Large intestine (tissue), 3 donors: ENCODE measurements around the gene OR3A2. TPM values are rescaled to one million over a fixed set of nuclear protein-coding genes. Genes with fewer than 3 reads are reported as not detected.
"Not testable (repeated sequence)": the region's sequence is repeated elsewhere in the genome, so short reads cannot be mapped to it uniquely, and the experiment has no call there.

Experiments used
- DNase-seq, 2 donors: peaks; one replicate each; pipeline versions ENCODE4 v3.0.0 to v3.0.0-alpha.2; 2013
- H3K27ac ChIP-seq: one replicate; pipeline ENCODE4 v1.5.1; 2013; ENCODE audit warnings: low read length
- H3K27me3 ChIP-seq: 2 replicates; pipeline ENCODE4 v1.6.1; 2013; ENCODE audit warnings: low read length; ENCODE audit not compliant: control insufficient read depth, insufficient read depth
- H3K36me3 ChIP-seq: 2 replicates; pipeline ENCODE4 v1.6.1; 2013; ENCODE audit warnings: low read length; ENCODE audit not compliant: control insufficient read depth, insufficient read depth
- H3K4me1 ChIP-seq: one replicate; pipeline ENCODE4 v1.6.1; 2013; ENCODE audit warnings: low read length; ENCODE audit not compliant: control insufficient read depth, insufficient read depth
- H3K4me3 ChIP-seq: one replicate; pipeline ENCODE4 v1.5.1; 2013; ENCODE audit warnings: low read length
- H3K9me3 ChIP-seq: one replicate; pipeline ENCODE4 v1.6.1; 2013; ENCODE audit warnings: mild to moderate bottlenecking, low read depth, low read length, moderate library complexity; ENCODE audit not compliant: control insufficient read depth
- WGBS: methylation state at CpG from one replicate; pipeline ENCODE4 v1.1.5; 2013; ENCODE audit warnings: low lambda C conversion rate; ENCODE audit not compliant: insufficient coverage; 5-methylcytosine and 5-hydroxymethylcytosine counted together
- polyA plus RNA-seq: library from polyadenylated mRNA; unstranded; fragments of 120-200 nt; gene quantifications from one replicate; pipeline ENCODE4 v1.2.1, GENCODE V29; 2013

OR3A2 gene
- polyA plus RNA-seq, 1 donor, result 0.06 TPM

DNA sequence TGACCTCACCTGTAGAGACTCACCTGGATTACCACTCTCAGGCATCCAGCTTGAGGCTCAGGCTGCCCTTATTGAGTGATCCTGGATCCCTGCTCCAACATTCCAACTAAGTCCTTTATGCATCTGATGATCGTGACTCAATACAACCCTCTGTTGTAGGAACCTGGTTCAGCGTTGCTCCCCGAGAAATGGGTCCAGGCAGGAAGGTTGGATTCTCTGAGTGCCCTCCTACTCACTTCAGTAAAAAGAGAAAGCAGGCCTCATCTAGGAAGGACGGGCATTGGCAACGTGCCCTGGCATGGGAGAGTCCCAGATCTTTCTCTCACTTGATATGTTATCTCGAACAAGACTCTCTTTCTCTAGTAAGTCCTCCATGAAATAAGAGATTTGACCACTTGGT, 87.8 kb downstream of the OR3A2 start, which contains the start of gene OR3A1:
Gene OR3A1 (minus strand): TSS at position 101 of the 400 bp plus-strand sequence. CDS start 5,778 bp downstream, outside the sequence.
- WGBS, result 90% methylated on average over 2 of the region's 6 CpGs
- no peaks in the 10 kb centered on the region for H3K27me3 ChIP-seq
- H3K4me1 ChIP-seq, result no peaks in the 10 kb centered on the region
- no peak for DNase-seq
- H3K36me3 ChIP-seq, result no peaks in the 10 kb centered on the region
- H3K4me3 ChIP-seq, result no peak within 1 kb of the TSS
- no peaks in the 10 kb centered on the region for H3K9me3 ChIP-seq
- H3K27ac ChIP-seq, result no peak within 1 kb of the TSS

DNA sequence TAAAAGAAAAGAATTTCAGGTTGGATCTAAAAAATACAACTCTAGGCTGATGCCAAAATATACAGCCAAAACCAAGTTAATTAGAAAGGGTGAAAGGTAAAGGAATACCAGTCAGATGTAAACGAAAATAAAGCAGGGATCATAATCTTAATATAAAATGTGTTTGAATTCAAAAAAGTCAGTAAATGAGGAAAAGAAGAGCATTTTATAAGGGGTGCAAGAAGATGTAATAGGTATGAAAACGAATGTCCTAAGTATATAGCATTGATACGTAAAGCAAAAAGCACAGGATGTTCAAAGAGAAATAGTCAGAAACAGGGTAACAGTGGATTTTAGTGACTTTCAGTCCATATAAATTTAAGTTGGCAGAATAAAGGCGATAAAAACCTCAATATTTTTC, 90.5 kb downstream of the OR3A2 start:
- Histone ChIP-seq H3K9me3 (no peaks in the 10 kb centered on the region), H3K4me1 (no peaks in the 10 kb centered on the region), H3K27ac (no peak overlapping the region), H3K27me3 (no peaks in the 10 kb centered on the region), H3K36me3 (no peaks in the 10 kb centered on the region), H3K4me3 (no peak overlapping the region)
- DNase-seq, result no peak
- 48% methylated on average over 2 of the region's 4 CpGs for WGBS

DNA sequence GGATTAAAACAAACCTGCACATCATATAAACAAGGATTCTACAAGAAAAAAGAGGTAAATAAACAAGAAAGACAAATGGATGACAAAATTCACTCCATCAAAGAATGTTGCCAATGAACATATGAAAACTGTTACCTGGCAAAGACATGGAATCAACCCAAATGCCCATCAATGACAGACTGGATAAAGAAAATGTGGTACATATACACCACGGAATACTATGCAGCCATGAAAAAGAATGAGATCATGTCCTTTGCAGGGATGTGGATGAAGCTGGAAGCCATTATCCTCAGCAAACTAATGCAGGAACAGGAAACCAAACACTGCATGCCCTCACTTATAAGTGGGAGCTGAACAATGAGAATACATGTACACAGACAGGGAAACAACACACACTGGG, 92.6 kb downstream of the OR3A2 start:
- WGBS, result no CpG with 5 or more reads among the region's 1 CpG
- H3K36me3 ChIP-seq, H3K27ac ChIP-seq, DNase-seq, H3K9me3 ChIP-seq, H3K4me1 ChIP-seq, H3K27me3 ChIP-seq, H3K4me3 ChIP-seq: not testable (repeated sequence)

DNA sequence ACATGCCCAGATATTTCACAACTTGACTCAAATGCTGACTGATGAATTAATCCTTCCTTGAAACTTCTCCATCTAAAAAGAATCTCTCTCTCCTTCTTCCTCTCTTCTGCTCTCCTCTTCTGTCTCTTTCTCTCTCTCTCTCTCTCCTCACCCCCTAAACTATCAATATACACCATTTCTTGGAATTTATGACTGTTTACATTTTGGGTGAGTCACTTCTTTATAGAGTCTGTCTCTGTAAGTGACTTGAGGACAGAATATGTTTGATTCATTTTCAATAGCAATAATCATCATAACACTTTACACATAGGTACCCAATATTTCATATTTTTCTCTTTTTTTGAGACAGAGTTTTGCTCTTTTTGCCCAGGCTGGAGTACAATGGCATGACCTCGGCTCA, 103.2 kb downstream of the OR3A2 start:
- no peaks in the 10 kb centered on the region for H3K9me3 ChIP-seq
- no peaks in the 10 kb centered on the region for H3K36me3 ChIP-seq
- H3K27ac ChIP-seq, result no peak overlapping the region
- no peaks in the 10 kb centered on the region for H3K27me3 ChIP-seq
- H3K4me3 ChIP-seq, result no peak overlapping the region
- no peak for DNase-seq
- WGBS, result no CpG with 5 or more reads among the region's 1 CpG
- H3K4me1 ChIP-seq, result peaks cover 2% of the 10 kb centered on the region

DNA sequence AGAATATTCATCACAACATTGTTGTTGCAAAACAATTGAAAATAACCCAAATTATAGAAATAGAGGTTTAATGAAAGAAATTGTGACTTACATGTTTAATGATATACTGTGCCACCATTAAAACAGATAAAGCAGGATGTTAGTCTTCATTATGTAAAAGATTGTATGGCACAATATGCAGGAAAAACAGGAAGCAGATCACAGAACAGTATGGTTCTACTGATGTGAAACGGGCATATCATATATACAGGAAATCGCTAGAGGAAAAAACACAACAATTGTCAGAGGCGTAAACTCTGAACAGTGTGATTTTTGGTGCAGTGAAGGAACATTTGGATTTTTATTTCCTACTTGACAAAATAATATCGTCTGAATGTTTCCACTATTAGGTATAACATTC, 110.0 kb downstream of the OR3A2 start:
- Histone ChIP-seq H3K27me3 (no peaks in the 10 kb centered on the region), H3K4me1 (no peaks in the 10 kb centered on the region), H3K27ac (no peak overlapping the region), H3K4me3 (no peak overlapping the region), H3K36me3 (no peaks in the 10 kb centered on the region), H3K9me3 (no peaks in the 10 kb centered on the region)
- DNase-seq, result no peak
- WGBS, result no CpG with 5 or more reads among the region's 4 CpGs

DNA sequence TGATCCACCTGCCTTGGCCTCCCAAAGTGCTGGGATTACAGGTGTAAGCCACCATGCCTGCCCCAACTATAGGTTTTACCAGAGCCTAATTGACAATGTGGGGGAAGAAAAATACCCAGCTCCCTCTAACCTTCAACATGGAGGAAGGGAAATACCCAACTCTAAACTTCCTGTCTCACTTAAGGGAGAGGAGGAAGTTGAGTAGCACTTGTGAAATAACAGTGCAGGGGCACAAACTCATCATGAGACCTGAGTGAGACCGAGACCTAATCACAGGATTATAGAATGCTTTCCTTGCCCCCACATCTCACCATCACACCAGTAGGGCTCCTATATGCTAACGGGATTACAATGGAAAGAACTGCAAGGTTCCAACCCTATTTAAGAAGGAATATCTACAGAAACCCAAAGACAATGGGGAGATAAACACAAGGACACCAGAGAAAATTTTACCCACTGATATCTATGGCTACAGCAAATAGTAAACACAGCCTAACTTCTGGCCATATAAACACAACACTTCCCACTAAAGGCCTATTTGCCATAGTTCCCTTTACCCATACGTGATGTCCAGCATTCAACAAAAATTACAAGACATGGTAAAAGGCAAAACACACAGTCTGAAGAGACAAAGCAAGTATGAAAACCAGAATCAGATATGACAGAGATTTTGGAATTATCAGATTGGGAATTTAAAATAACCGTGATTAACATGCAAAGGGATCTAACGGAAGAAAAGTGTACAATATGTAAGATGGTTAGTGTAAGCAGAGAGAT, 114.8 kb downstream of the OR3A2 start:
- 84% methylated on average over 3 of the region's 5 CpGs for WGBS
- H3K4me3 ChIP-seq, result no peak overlapping the region
- no peaks in the 10 kb centered on the region for H3K36me3 ChIP-seq
- H3K27me3 ChIP-seq, result no peaks in the 10 kb centered on the region
- H3K4me1 ChIP-seq, result no peaks in the 10 kb centered on the region
- DNase-seq, result no peak
- H3K27ac ChIP-seq, result no peak overlapping the region
- H3K9me3 ChIP-seq, result no peaks in the 10 kb centered on the region

DNA sequence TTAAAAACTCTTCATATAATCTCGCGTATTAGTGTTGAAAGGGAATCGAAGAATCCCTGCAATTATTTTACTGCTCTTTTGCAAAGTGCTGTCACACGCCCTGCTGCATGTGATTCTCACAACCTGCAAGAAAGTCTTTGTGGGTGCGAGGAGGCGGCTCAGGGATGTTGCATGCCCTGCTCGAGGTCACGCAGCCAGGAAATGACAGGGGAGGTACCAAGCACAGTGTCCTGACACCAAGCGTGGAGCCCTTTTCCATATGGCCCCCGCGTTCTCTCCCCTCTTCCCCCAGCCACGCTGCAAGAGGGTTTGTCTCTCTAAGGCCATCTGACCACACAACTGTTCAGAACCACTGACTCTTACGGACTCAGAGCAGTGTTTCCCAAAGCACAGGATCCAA, 125.5 kb downstream of the OR3A2 start:
- Histone ChIP-seq H3K27ac (no peak overlapping the region), H3K4me1 (no peaks in the 10 kb centered on the region), H3K36me3 (no peaks in the 10 kb centered on the region), H3K27me3 (peaks cover 2% of the 10 kb centered on the region), H3K4me3 (no peak overlapping the region), H3K9me3 (no peaks in the 10 kb centered on the region)
- WGBS, result 100% methylated on average over 2 of the region's 13 CpGs
- DNase-seq, result no peak

DNA sequence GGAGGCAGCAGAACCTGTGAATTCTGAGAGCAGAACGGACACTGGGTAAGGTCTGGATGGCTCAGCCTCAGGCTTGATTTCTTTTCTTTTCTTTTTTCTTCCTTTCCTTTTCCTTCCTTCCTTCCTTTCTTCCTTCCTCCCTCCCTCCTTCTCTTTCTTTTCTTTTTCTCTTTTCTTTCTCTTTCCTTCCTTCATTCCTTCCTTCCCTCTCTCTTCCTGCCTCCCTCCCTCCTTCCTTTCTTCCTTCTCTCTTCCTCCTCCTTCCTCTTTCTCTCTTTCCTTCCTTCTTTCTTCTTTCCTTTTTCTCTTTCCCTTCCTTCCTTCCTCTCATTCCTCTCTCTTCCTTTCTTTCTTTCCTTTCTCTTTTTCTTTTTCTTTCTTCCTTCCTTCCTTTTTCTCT, 125.9 kb downstream of the OR3A2 start:
- Histone ChIP-seq H3K4me3 (no peak overlapping the region), H3K4me1 (no peaks in the 10 kb centered on the region), H3K27ac (no peak overlapping the region), H3K27me3 (peaks cover 2% of the 10 kb centered on the region), H3K36me3 (no peaks in the 10 kb centered on the region), H3K9me3 (no peaks in the 10 kb centered on the region)
- DNase-seq, result no peak
- no CpG with 5 or more reads among the region's 1 CpG for WGBS

DNA sequence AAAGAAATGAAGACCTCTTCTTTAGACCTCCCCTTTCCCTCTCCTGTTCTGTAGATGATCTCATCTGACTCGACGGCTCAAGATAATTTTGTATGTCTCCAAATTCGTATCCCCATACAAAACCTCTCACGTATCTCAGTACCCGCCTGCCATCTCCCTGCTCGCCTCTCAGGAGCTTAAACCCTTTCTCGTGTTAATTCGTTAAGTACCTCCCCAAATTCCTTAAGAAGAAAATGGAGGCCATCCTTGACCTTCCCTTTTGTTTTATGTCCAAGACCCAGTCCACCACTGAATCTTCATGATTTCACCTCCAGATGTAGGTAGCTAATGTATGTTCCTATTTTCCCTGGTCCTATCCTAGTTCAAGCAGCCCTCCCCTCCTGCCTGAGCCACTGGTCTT, 129.5 kb downstream of the OR3A2 start:
- no peak overlapping the region for H3K27ac ChIP-seq
- no peak overlapping the region for H3K4me3 ChIP-seq
- no peaks in the 10 kb centered on the region for H3K9me3 ChIP-seq
- WGBS, result no CpG with 5 or more reads among the region's 8 CpGs
- DNase-seq, result no peak
- peaks cover 2% of the 10 kb centered on the region for H3K27me3 ChIP-seq
- no peaks in the 10 kb centered on the region for H3K36me3 ChIP-seq
- no peaks in the 10 kb centered on the region for H3K4me1 ChIP-seq

DNA sequence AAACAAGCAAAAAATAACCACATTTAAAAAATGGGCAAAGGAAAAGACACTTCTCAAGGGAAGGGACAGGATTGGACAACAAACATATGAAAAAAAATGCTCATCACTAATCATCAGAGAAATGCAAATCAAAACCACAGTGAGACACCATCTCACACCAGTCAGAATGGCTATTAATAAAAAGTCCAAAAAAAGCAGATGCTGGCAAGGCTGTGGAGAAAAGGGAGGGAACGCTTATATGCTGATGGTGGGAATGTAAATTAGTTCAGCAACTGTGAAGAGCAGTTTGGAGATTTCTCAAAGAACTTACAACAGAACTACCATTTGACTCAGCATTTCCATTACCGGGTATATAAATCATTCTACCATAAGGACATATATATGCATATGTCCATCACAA, 137.1 kb downstream of the OR3A2 start:
- not testable (repeated sequence) for H3K4me1 ChIP-seq, H3K4me3 ChIP-seq

DNA sequence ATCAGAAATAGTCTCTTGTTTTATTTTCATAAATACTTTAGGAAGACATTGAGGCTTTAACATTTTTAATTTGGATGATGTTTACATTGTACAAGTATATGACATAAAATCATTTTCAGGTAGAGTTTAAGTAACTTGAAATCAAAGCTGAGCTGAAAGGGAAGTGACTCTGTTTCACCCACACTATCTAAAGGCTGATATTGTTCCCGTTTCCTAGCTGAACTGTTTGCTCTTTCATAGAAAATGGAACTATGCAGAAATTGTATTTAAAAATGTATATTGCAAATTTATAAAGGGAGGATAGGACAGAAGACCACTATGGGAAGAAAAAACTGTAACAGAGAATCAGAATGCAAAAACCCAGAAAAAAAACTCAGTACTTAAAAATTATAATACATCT, 141.3 kb downstream of the OR3A2 start:
- H3K36me3 ChIP-seq, H3K9me3 ChIP-seq, H3K4me3 ChIP-seq, H3K27me3 ChIP-seq, DNase-seq, H3K27ac ChIP-seq, H3K4me1 ChIP-seq: not testable (repeated sequence)
- no CpG with 5 or more reads among the region's 1 CpG for WGBS

More for the DNA sequence above, 137.1 kb downstream of the OR3A2 start:
- not testable (repeated sequence) for H3K27me3 ChIP-seq, H3K36me3 ChIP-seq, H3K27ac ChIP-seq, DNase-seq, H3K9me3 ChIP-seq
- WGBS, result no CpG with 5 or more reads among the region's 2 CpGs
